Esophagus squamous epithelium (tissue), 4 donors: ENCODE data around the gene PXN.

Source experiments
- CTCF ChIP-seq, 6 experiments: fragments of 450-650 bp in 4 of 6; fragments of 200-600 bp in 2 of 6; sonication (generic) in 2 of 6; IDR thresholded peaks; one replicate each; pipeline ENCODE4 v1.5.1; 2016 to 2019; ENCODE audit warnings: antibody characterized with exemption in 6 of 6, mild to moderate bottlenecking in 4 of 6, moderate library complexity in 4 of 6
- POLR2A ChIP-seq, 4 donors: fragments of 450-650 bp; IDR thresholded peaks; one replicate each; pipeline ENCODE4 v1.6.1; 2017; ENCODE audit warnings: antibody characterized with exemption in 4 of 4, mild to moderate bottlenecking in 4 of 4, moderate library complexity in 3 of 4

GRCh38 chr12:120263748-120264085 lies 1.8 kb downstream of the PXN start:
- no peak for TF ChIP-seq CTCF (IDR thresholded peaks at IDR 0.05)
- no peak for TF ChIP-seq POLR2A (IDR thresholded peaks at IDR 0.05)
